Rectal smooth muscle tissue (tissue), 1 donor: ENCODE data around the gene MISP.

Experiments used
- H3K27ac ChIP-seq: one replicate; pipeline ENCODE4 v1.7.0; 2013; ENCODE audit warnings: low read depth, low read length, inconsistent platforms
- H3K27me3 ChIP-seq: one replicate; pipeline ENCODE4 v1.7.0; 2013; ENCODE audit warnings: low read length; ENCODE audit not compliant: control insufficient read depth, insufficient read depth
- H3K36me3 ChIP-seq: one replicate; pipeline ENCODE4 v1.7.0; 2013; ENCODE audit warnings: low read length; ENCODE audit not compliant: control insufficient read depth, insufficient read depth
- H3K4me1 ChIP-seq: one replicate; pipeline ENCODE4 v1.7.0; 2013; ENCODE audit warnings: low read length; ENCODE audit not compliant: control insufficient read depth, insufficient read depth
- H3K4me3 ChIP-seq: one replicate; pipeline ENCODE4 v1.7.0; 2013; ENCODE audit warnings: low read length
- H3K9ac ChIP-seq: one replicate; pipeline ENCODE4 v1.7.0; 2013; ENCODE audit warnings: low read length

The MISP gene

GRCh38 chr19:778910-779653, 28.2 kb downstream of the MISP start:
- Histone ChIP-seq H3K4me3 (no peak overlapping the region), H3K36me3 (no peaks in the 10 kb centered on the region), H3K9ac (no peak overlapping the region), H3K4me1 (no peaks in the 10 kb centered on the region), H3K27ac (no peak overlapping the region), H3K27me3 (no peaks in the 10 kb centered on the region)

GRCh38 chr19:780935-781334, 30.0 kb downstream of the MISP start:
- no peaks in the 10 kb centered on the region for H3K36me3 ChIP-seq
- no peak overlapping the region for H3K9ac ChIP-seq

GRCh38 chr19:781800-782184, 30.9 kb downstream of the MISP start:
- H3K4me1 ChIP-seq, result no peaks in the 10 kb centered on the region
- H3K4me3 ChIP-seq, result no peak overlapping the region

More at GRCh38 chr19:780935-781334, 30.0 kb downstream of the MISP start:
- H3K4me1 ChIP-seq, result no peaks in the 10 kb centered on the region
- no peak overlapping the region for H3K4me3 ChIP-seq
- no peak overlapping the region for H3K27ac ChIP-seq
- no peaks in the 10 kb centered on the region for H3K27me3 ChIP-seq

GRCh38 chr19:782185-782877, 31.4 kb downstream of the MISP start:
- H3K36me3 ChIP-seq, result no peaks in the 10 kb centered on the region
- no peak overlapping the region for H3K4me3 ChIP-seq
- no peak overlapping the region for H3K27ac ChIP-seq
- no peak overlapping the region for H3K9ac ChIP-seq
- H3K4me1 ChIP-seq, result no peaks in the 10 kb centered on the region
- H3K27me3 ChIP-seq, result no peaks in the 10 kb centered on the region

More at GRCh38 chr19:781800-782184, 30.9 kb downstream of the MISP start:
- H3K36me3 ChIP-seq, result no peaks in the 10 kb centered on the region
- H3K27me3 ChIP-seq, result no peaks in the 10 kb centered on the region
- no peak overlapping the region for H3K9ac ChIP-seq
- no peak overlapping the region for H3K27ac ChIP-seq

- Histone ChIP-seq H3K4me3 (no peak overlapping the region), H3K4me1 (no peaks in the 10 kb centered on the region), H3K36me3 (no peaks in the 10 kb centered on the region), H3K27ac (no peak overlapping the region), H3K9ac (no peak overlapping the region), H3K27me3 (no peaks in the 10 kb centered on the region)
Observed at GRCh38 chr19:782878-783668, 32.2 kb downstream of the MISP start.

GRCh38 chr19:784541-784940, 33.6 kb downstream of the MISP start:
- Histone ChIP-seq H3K4me1 (no peaks in the 10 kb centered on the region), H3K4me3 (no peak overlapping the region), H3K36me3 (no peaks in the 10 kb centered on the region), H3K27ac (no peak overlapping the region), H3K27me3 (no peaks in the 10 kb centered on the region), H3K9ac (no peak overlapping the region)

GRCh38 chr19:787536-787935, 36.6 kb downstream of the MISP start:
- H3K27me3 ChIP-seq, result no peaks in the 10 kb centered on the region
- H3K4me3 ChIP-seq, result no peak overlapping the region
- H3K36me3 ChIP-seq, result no peaks in the 10 kb centered on the region
- H3K4me1 ChIP-seq, result no peaks in the 10 kb centered on the region
- no peak overlapping the region for H3K9ac ChIP-seq
- no peak overlapping the region for H3K27ac ChIP-seq

- Histone ChIP-seq H3K36me3 (no peaks in the 10 kb centered on the region), H3K4me3 (no peak overlapping the region), H3K4me1 (no peaks in the 10 kb centered on the region), H3K27me3 (no peaks in the 10 kb centered on the region), H3K9ac (no peak overlapping the region), H3K27ac (no peak overlapping the region)
Observed at GRCh38 chr19:788686-788982, 37.7 kb downstream of the MISP start.

GRCh38 chr19:788983-789700, 38.2 kb downstream of the MISP start:
- Histone ChIP-seq H3K4me3 (no peak overlapping the region), H3K27ac (no peak overlapping the region), H3K4me1 (no peaks in the 10 kb centered on the region), H3K9ac (no peak overlapping the region), H3K27me3 (no peaks in the 10 kb centered on the region), H3K36me3 (no peaks in the 10 kb centered on the region)

- Histone ChIP-seq H3K4me1 (no peaks in the 10 kb centered on the region), H3K27me3 (no peaks in the 10 kb centered on the region), H3K9ac (no peak overlapping the region), H3K27ac (no peak overlapping the region), H3K4me3 (no peak overlapping the region), H3K36me3 (no peaks in the 10 kb centered on the region)
Observed at GRCh38 chr19:789701-790060, 38.8 kb downstream of the MISP start.

- no peak overlapping the region for H3K27ac ChIP-seq
- no peaks in the 10 kb centered on the region for H3K27me3 ChIP-seq
- H3K4me3 ChIP-seq, result no peak overlapping the region
- H3K4me1 ChIP-seq, result no peaks in the 10 kb centered on the region
- H3K9ac ChIP-seq, result no peak overlapping the region
- H3K36me3 ChIP-seq, result no peaks in the 10 kb centered on the region
Observed at GRCh38 chr19:791007-791566, 40.2 kb downstream of the MISP start.
